ENCODE results near the gene MUSTN1.

GRCh38 chr3:52817221-52817620, 17.6 kb downstream of the MUSTN1 start:
- TF ChIP-seq, protein P1, sequence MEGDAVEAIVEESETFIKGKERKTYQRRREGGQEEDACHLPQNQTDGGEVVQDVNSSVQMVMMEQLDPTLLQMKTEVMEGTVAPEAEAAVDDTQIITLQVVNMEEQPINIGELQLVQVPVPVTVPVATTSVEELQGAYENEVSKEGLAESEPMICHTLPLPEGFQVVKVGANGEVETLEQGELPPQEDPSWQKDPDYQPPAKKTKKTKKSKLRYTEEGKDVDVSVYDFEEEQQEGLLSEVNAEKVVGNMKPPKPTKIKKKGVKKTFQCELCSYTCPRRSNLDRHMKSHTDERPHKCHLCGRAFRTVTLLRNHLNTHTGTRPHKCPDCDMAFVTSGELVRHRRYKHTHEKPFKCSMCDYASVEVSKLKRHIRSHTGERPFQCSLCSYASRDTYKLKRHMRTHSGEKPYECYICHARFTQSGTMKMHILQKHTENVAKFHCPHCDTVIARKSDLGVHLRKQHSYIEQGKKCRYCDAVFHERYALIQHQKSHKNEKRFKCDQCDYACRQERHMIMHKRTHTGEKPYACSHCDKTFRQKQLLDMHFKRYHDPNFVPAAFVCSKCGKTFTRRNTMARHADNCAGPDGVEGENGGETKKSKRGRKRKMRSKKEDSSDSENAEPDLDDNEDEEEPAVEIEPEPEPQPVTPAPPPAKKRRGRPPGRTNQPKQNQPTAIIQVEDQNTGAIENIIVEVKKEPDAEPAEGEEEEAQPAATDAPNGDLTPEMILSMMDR (IDR thresholded peaks at IDR 0.05; ENCODE audit: borderline replicate concordance, extremely low read depth, low read length, poor library complexity, severe bottlenecking): no peak
- TF ChIP-seq EZH2 (IDR thresholded peaks at IDR 0.05; ENCODE audit: borderline replicate concordance, low read depth, low read length, severe bottlenecking): no peak

Measured in DND-41 (cell line).